ENCODE measurements around the gene LDAF1.
A peak's percentile ranks its signal among the peaks of the same experiment; 100 is the strongest.

LDAF1 gene

DNA sequence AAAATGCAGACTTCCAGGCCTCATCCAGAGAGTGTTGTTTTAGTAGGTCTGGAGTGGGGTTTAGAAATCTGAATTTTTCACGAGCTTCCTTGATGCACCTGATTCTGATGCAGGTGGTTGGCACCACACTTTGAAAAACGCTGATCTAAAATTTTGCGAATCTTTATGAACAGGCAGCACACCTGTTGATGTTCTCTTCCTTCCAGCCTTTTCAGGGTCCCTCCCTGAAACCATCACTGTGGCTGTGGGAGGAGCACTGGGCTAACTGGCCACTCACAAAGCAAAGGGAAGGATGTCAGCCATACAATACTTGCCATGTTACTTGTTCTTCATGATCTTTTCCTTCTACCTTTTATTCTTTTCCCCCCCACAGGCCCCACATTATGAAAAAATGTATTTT is 14.2 kb downstream of the LDAF1 start:
- in situ Hi-C loops (cut with HindIII; ENCODE audit: low pct_unique_long_range_greater_than_20kb, low sequenced_read_pairs), result no loop called here

DNA sequence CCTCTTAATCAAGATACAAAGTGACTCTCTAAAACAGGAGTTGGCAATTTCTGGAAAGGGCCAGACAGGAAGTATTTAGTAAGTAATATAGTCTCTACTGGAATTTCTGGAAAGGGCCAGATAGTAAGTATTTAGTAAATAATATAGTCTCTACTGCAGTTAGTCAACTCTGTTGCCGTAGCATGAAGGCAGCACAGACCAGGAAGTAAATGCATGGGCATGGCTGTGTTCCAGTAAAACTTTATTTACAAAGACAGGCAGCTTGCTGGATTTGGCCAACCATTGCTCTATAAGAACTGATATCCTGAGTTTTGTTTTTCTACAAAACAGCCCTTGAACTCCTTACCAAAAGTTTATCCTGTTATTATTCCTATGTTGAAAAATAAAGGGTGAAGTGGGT is 16.9 kb downstream of the LDAF1 start:
- DNase-seq (ENCODE audit: low read depth in 1 of 2, low spot score in 1 of 2), result peak in 1 of 2 experiments; percentile 39
- in situ Hi-C loops (cut with HindIII; ENCODE audit: low pct_unique_long_range_greater_than_20kb, low sequenced_read_pairs), result loop anchor here (25.0 kb wide), 1 partner anchor 112 kb away; the partner anchor contains the start of gene CRYM
- no peak for TF ChIP-seq JUND (IDR thresholded peaks at IDR 0.05; ENCODE audit: low read depth)

More for the DNA sequence above, 14.2 kb downstream of the LDAF1 start:
- TF ChIP-seq JUND (IDR thresholded peaks at IDR 0.05; ENCODE audit: low read depth), result no peak
- DNase-seq (ENCODE audit: low read depth in 1 of 2, low spot score in 1 of 2), result no peak

DNA sequence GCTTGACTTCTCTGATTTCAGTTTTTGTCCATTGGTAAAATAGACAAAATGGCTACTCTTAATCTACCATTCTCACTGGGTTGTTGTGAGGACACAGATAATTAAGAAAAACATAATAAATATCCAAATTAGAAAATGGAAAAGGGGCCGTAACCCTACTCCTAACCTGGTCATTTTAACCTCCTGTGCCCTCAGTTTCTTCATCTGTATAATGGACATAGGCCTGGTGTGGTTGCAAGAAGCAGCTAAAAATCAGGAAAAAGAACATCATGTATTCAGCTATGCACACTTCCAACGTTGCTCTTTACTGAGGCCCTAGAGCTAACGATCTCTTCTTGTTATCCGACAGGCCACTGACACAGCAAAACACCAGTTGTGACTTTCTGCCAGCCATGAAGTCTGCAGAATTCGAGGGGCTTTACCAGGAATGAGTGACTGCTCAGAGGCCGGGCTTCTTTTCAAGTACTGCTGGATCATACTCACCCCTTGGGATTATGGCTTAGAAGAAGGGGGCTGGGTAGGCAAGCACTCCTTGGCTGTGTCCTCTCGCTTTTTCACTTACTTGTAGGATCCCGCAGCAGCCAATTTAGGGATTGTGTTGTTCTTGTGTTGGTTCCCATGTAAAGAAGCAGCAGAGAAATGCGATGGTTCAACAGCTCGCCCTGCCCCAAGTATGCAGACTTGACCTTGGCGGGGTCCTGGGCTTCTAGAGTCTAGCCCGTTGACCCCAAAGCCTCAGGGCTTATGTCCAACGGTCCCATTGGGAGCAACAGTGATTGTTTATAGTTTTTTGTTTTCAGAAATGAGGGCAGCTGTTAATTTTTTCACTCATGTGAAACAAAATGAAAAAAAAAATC is 20.9 kb downstream of the LDAF1 start:
- DNase-seq (ENCODE audit: low read depth in 1 of 2, low spot score in 1 of 2), result no peak
- in situ Hi-C loops (cut with HindIII; ENCODE audit: low pct_unique_long_range_greater_than_20kb, low sequenced_read_pairs), result loop anchor here (25.0 kb wide), 1 partner anchor 108 kb away; the partner anchor contains the start of gene CRYM
- TF ChIP-seq JUND (IDR thresholded peaks at IDR 0.05; ENCODE audit: low read depth), result no peak

DNA sequence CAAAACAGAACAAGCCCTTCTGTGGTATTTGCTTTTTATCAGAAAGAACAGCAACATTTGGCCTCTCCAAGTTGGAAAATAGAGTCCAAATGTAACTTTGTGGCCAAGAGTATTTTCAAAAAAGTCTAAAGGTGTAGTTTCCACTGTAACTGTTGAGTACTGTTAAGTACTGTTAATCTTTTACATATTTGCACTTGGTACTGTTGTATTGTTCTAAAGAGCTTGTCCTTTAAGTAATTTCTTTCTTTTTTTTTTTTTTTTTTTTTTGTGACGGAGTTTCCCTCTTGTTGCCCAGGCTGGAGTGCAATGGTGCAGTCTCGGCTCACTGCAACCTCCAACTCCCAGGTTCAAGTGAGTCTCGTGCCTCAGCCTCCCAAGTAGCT is 21.5 kb downstream of the LDAF1 start:
- no peak for DNase-seq (ENCODE audit: low read depth in 1 of 2, low spot score in 1 of 2)
- in situ Hi-C loops (cut with HindIII; ENCODE audit: low pct_unique_long_range_greater_than_20kb, low sequenced_read_pairs), result loop anchor here (25.0 kb wide), 1 partner anchor 107 kb away; the partner anchor contains the start of gene CRYM
- TF ChIP-seq JUND (IDR thresholded peaks at IDR 0.05; ENCODE audit: low read depth), result no peak

DNA sequence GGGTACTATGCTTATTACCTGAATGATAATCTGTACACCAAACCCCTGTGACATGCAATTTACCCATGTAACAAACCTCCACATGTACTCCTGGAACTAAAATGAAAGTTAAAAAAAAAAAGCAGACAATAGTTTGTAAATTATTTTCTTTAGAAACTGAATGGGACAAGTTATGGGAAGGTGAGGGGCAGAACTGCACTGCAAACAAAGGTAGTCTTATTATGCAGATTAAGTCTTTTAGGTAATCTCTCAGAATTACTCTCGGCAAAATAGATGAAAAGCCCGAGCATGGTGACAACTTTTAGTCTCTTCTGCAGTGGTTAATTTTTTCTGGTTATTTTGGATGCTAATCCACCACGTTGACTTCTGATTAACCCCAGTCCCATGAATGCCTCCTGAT is 25.5 kb downstream of the LDAF1 start:
- no peak for DNase-seq (ENCODE audit: low read depth in 1 of 2, low spot score in 1 of 2)
- in situ Hi-C loops (cut with HindIII; ENCODE audit: low pct_unique_long_range_greater_than_20kb, low sequenced_read_pairs), result loop anchor here (25.0 kb wide), 1 partner anchor 103 kb away; the partner anchor contains the start of gene CRYM
- TF ChIP-seq JUND (IDR thresholded peaks at IDR 0.05; ENCODE audit: low read depth), result no peak

DNA sequence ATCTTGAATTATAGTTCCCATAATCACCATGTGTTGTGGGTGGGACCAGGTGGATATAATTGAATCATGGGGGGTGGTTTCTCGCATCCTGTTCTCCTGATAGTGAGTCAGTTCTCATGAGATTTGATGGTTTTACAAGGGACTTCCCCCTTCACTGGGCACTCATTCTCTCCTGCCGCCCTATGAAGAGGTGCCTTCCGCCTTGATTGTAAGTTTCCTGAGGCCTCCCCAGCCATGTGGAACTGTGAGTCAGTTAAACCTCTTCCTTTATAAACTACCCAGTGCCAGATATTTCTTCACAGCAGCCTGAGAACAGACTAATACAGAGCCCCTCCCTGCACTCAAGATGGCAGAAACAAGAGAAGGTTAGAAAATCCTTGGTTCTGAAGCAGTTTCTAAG is 26.4 kb downstream of the LDAF1 start:
- no peak for TF ChIP-seq JUND (IDR thresholded peaks at IDR 0.05; ENCODE audit: low read depth)
- no peak for DNase-seq (ENCODE audit: low read depth in 1 of 2, low spot score in 1 of 2)
- in situ Hi-C loops (cut with HindIII; ENCODE audit: low pct_unique_long_range_greater_than_20kb, low sequenced_read_pairs), result loop anchor here (25.0 kb wide), 1 partner anchor 102 kb away; the partner anchor contains the start of gene CRYM

DNA sequence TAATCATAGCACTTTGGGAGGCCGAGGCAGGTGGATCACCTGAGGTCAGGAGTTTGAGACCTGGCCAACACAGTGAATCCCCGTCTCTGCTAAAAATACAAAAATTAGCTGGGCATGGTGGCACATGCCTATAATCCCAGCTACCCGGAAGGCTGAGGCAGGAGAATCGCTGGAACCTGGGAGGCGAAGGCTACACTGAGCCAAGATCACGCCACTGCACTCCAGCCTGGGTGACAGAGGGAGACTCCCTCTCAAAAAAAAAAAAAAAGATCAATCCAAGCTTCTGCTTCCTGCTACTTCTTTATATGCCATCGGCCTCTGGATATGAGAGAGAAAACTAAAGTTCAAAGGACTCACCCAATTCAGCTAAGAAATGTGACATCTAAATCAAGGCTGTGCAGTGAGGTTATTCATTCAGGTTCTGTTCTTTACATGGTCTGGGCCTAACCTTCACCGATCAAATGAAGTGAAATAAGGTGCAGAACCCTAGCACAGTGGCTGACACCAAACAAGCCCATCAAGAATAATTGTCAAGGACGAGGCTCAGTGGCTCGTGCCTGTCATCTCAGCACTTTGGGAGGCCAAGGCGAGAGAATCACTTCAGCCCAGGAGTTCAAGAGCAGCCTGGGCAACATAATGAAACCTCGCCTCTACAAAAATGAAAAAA is 27.3 kb downstream of the LDAF1 start:
- in situ Hi-C loops (cut with HindIII; ENCODE audit: low pct_unique_long_range_greater_than_20kb, low sequenced_read_pairs), result loop anchor here (25.0 kb wide), 1 partner anchor 102 kb away; the partner anchor contains the start of gene CRYM
- no peak for TF ChIP-seq JUND (IDR thresholded peaks at IDR 0.05; ENCODE audit: low read depth)
- no peak for DNase-seq (ENCODE audit: low read depth in 1 of 2, low spot score in 1 of 2)

DNA sequence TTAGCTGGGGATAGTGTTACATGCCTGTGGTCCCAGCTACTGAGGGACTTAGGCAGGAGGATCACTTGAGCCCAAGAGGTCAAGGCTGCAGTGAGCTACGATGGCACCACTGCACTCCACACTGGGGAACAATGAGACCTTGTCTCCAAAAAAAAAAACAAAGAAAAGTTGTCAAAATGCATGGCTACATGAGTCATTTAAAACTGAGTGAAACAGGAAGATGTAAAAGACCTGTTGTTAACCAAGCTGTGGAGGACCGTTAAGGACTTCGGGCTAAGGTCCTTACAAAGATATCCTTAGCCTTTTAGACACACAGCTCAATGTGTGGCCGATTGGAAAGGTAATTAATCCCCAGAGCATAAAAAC is 27.8 kb downstream of the LDAF1 start:
- no peak for DNase-seq (ENCODE audit: low read depth in 1 of 2, low spot score in 1 of 2)
- no peak for TF ChIP-seq JUND (IDR thresholded peaks at IDR 0.05; ENCODE audit: low read depth)
- in situ Hi-C loops (cut with HindIII; ENCODE audit: low pct_unique_long_range_greater_than_20kb, low sequenced_read_pairs), result loop anchor here (25.0 kb wide), 1 partner anchor 101 kb away; the partner anchor contains the start of gene CRYM

DNA sequence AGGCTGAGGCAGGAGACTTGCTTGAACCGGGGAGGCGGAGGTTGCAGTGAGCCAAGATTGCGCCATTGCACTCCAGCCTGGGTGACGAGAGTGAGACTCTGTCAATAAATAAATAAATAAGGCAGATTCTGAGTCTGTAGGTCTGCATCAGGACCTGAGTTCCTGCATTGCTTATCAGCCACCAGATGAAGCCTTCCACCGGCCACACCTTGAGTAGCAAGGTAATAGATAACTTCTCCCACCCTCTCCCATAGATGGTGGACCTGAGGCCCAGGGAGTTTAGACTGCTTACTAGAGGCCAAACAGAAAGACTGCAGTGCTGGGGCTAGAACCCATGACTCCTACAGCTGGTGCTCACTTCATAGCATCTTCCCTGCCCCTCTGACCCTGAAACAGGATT is 30.8 kb downstream of the LDAF1 start:
- in situ Hi-C loops (cut with HindIII; ENCODE audit: low pct_unique_long_range_greater_than_20kb, low sequenced_read_pairs), result loop anchor here (25.0 kb wide), 1 partner anchor 98 kb away; the partner anchor contains the start of gene CRYM
- DNase-seq (ENCODE audit: low read depth in 1 of 2, low spot score in 1 of 2), result no peak

DNA sequence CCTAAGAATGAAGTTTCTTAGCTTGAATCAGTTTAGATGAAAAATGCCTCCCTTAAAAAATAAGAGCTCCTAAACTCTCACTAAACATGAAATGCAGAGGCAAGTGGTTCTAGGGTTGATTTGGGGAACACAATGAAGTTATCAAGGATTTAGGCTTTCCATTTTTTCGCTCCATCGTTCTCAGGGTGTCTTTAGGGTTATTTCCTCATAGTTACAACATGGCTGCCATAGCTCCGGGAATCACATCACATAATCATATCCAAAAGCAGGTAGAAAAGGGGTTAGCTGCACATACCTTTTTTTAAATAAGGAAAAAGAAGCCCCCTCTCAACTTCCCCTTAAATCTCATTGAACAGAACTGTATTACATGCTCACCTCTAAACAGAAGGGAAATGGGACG is 31.5 kb downstream of the LDAF1 start:
- in situ Hi-C loops (cut with HindIII; ENCODE audit: low pct_unique_long_range_greater_than_20kb, low sequenced_read_pairs), result loop anchor here (25.0 kb wide), 1 partner anchor 97 kb away; the partner anchor contains the start of gene CRYM
- no peak for DNase-seq (ENCODE audit: low read depth in 1 of 2, low spot score in 1 of 2)
- TF ChIP-seq JUND (IDR thresholded peaks at IDR 0.05; ENCODE audit: low read depth), result no peak

More for the DNA sequence above, 30.8 kb downstream of the LDAF1 start:
- no peak for TF ChIP-seq JUND (IDR thresholded peaks at IDR 0.05; ENCODE audit: low read depth)

DNA sequence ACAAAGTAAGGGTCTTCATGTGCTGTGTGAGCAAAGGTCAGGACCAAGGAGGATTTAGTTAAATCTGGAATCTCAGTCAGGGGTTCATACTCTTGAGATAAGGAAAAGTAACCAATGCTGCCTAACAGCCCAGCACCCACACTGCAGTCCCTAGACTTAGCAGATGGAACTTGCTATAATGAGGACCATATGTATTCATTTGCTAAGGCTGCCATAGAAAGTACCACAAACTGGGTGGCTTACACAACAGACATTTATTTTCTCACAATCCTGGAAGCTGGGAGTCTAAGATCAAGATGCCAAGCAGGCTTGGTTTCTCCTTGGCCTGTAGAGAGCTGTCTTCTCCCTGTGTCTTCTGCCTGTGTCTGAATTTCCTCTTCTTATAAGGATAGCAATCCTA is 32.1 kb downstream of the LDAF1 start:
- DNase-seq (ENCODE audit: low read depth in 1 of 2, low spot score in 1 of 2), result no peak
- in situ Hi-C loops (cut with HindIII; ENCODE audit: low pct_unique_long_range_greater_than_20kb, low sequenced_read_pairs), result loop anchor here (25.0 kb wide), 1 partner anchor 97 kb away; the partner anchor contains the start of gene CRYM
- no peak for TF ChIP-seq JUND (IDR thresholded peaks at IDR 0.05; ENCODE audit: low read depth)

DNA sequence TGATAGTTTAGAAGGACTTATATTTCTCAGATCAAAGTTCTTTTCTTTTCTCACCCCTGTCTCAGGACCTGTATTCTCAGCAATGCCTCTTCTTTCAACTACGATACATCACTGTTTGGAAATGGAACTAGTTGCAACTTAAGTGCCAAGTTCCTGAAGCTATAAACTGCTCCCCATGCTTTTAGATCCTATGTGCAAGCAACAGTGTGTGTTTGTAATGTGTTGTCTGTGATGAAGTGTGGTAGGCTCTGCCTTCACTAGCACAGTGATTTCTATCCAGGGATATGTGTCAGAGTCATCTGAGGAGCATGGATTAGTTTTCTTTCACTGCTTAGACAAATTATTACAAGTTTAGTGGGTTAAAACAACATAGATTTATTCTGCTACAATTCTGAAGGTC is 34.5 kb downstream of the LDAF1 start:
- in situ Hi-C loops (cut with HindIII; ENCODE audit: low pct_unique_long_range_greater_than_20kb, low sequenced_read_pairs), result loop anchor here (25.0 kb wide), 1 partner anchor 94 kb away; the partner anchor contains the start of gene CRYM
- DNase-seq (ENCODE audit: low read depth in 1 of 2, low spot score in 1 of 2), result no peak
- TF ChIP-seq JUND (IDR thresholded peaks at IDR 0.05; ENCODE audit: low read depth), result no peak
